ENCODE measurements around the gene TCF4. TPM values are rescaled to one million over a fixed set of nuclear protein-coding genes. Genes with fewer than 3 reads are reported as not detected.

Gene TCF4
- total RNA-seq, 6 donors from 2014 or later: 70.6 to 115 (median 92.4) TPM

DNA sequence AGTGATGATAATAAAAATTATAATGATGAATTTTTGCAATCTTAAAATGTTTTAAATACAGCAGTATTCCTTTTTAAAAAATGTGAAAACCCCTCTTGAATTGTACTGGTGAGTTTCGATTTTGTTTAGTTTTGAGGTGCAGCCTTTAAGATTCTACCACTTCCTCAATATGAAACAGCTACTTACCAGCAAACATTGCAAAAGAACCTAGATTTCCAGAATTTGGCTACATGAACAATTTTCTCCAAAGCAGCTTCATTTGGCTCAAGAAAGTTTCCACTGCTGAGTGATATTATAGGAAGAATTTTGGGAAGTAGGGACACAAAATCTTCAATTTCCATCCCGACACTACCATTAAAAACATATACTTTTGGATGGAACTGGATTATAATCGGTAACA is 12.0 kb downstream of the TCF4 start:
- H3K4me1 ChIP-seq: peaks cover 0 to 14% (median 7%) of the 10 kb centered on the region in 4 donors
- DNase-seq (no peak), ATAC-seq (ENCODE audit: low FRiP score in 2 of 2) (no peak)
- H3K27ac ChIP-seq: no peak overlapping the region
- H3K4me3 ChIP-seq: no peak overlapping the region
- H3K36me3 ChIP-seq: no peaks in the 10 kb centered on the region
- WGBS, 2 donors: 67 to 80% methylated on average over 3 of the region's 3 CpGs
- TF ChIP-seq POLR2AphosphoS5 (IDR thresholded peaks at IDR 0.05): no peak
- TF ChIP-seq POLR2A (IDR thresholded peaks at IDR 0.05): no peak
- TF ChIP-seq, protein P1, sequence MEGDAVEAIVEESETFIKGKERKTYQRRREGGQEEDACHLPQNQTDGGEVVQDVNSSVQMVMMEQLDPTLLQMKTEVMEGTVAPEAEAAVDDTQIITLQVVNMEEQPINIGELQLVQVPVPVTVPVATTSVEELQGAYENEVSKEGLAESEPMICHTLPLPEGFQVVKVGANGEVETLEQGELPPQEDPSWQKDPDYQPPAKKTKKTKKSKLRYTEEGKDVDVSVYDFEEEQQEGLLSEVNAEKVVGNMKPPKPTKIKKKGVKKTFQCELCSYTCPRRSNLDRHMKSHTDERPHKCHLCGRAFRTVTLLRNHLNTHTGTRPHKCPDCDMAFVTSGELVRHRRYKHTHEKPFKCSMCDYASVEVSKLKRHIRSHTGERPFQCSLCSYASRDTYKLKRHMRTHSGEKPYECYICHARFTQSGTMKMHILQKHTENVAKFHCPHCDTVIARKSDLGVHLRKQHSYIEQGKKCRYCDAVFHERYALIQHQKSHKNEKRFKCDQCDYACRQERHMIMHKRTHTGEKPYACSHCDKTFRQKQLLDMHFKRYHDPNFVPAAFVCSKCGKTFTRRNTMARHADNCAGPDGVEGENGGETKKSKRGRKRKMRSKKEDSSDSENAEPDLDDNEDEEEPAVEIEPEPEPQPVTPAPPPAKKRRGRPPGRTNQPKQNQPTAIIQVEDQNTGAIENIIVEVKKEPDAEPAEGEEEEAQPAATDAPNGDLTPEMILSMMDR (IDR thresholded peaks at IDR 0.05): no peak
- TF ChIP-seq EP300 (IDR thresholded peaks at IDR 0.05): no peak
- no peaks in the 10 kb centered on the region for H3K27me3 ChIP-seq
- H3K9me3 ChIP-seq: no peaks in the 10 kb centered on the region

DNA sequence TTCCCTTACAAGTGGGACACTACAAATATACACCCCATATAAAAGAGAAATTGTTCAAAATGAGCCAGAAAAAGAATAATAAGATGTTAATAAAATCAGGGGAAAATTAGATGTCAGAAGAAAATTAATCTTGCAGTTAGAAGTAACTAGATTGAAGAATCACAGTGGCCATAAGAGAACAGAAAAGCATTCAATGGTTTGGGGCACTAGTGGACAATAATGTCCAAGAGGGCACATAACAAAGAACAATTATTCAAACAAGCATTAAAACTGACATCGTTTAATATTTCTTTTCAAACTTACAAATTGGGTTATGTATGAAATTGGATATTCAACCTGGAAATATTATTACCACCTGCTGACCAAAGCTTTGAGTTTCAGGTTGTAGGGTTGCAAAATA is 12.9 kb downstream of the TCF4 start:
- no peaks in the 10 kb centered on the region for H3K9me3 ChIP-seq
- H3K27ac ChIP-seq: no peak overlapping the region
- peaks cover 0 to 10% (median 7%) of the 10 kb centered on the region in 4 donors for H3K4me1 ChIP-seq
- ATAC-seq (ENCODE audit: low FRiP score in 2 of 2) (no peak), DNase-seq (no peak)
- H3K27me3 ChIP-seq: no peaks in the 10 kb centered on the region
- H3K4me3 ChIP-seq: no peak overlapping the region
- WGBS, 2 donors: 83 to 91% methylated on average over 1 of the region's 1 CpG
- no peaks in the 10 kb centered on the region for H3K36me3 ChIP-seq
- TF ChIP-seq EP300 (IDR thresholded peaks at IDR 0.05): no peak
- no peak for TF ChIP-seq POLR2A (IDR thresholded peaks at IDR 0.05)
- TF ChIP-seq, protein P1 (IDR thresholded peaks at IDR 0.05): no peak
- no peak for TF ChIP-seq POLR2AphosphoS5 (IDR thresholded peaks at IDR 0.05)

DNA sequence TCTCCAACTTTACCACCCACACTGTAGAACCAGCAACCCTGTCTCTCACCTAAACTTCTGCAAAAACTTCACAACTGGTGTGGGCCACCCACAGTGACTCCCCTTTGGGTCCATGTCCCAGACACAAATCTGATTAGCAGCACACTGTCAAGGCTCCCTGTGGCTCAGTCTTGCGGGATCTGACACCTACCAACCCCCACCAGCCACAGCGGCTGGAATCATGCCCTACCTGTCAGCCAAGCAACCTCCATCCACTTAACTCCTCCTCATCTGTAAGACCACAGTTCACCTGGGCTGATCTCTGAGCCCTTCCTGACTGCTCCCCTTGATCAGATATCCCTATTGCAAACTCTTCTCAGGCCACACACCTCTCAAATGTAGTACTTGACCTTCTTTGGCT is 14.6 kb downstream of the TCF4 start:
- TF ChIP-seq, protein P1 (IDR thresholded peaks at IDR 0.05): no peak
- TF ChIP-seq POLR2AphosphoS5 (IDR thresholded peaks at IDR 0.05) (no peak), POLR2A (IDR thresholded peaks at IDR 0.05) (no peak)
- no peak for DNase-seq
- Histone ChIP-seq H3K4me1 (peaks cover 0 to 5% (median 3%) of the 10 kb centered on the region in 4 donors), H3K9me3 (no peaks in the 10 kb centered on the region), H3K27ac (no peak overlapping the region), H3K27me3 (no peaks in the 10 kb centered on the region), H3K36me3 (no peaks in the 10 kb centered on the region), H3K4me3 (no peak overlapping the region)
- no peak for ATAC-seq (ENCODE audit: low FRiP score in 2 of 2)
- WGBS, 2 donors: 86 to 87% methylated on average over 2 of the region's 2 CpGs

DNA sequence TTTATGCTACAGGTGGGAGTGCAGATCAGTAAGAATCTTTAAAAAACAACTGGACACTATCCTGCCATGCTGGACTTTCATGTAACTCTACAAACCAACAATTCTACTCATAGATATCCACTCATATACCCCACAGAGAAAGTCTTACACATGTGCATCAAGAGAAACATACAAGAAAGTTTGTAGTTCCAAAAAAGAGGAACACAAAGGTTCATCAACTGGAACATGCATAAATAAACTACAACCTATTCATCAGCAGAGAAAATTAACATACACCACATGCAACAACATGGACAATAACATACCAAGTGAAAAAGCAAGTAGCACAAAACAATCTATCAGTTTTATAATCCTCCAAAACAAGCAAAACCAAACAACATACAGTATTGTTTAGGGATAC is 17.0 kb downstream of the TCF4 start:
- Histone ChIP-seq H3K4me3 (no peak overlapping the region), H3K27ac (no peak overlapping the region), H3K9me3 (no peaks in the 10 kb centered on the region), H3K27me3 (no peaks in the 10 kb centered on the region), H3K4me1 (peaks cover 0 to 5% (median 0%) of the 10 kb centered on the region in 4 donors), H3K36me3 (no peaks in the 10 kb centered on the region)
- ATAC-seq (ENCODE audit: low FRiP score in 2 of 2) (no peak), DNase-seq (no peak)
- TF ChIP-seq POLR2A (IDR thresholded peaks at IDR 0.05) (no peak), POLR2AphosphoS5 (IDR thresholded peaks at IDR 0.05) (no peak), EP300 (IDR thresholded peaks at IDR 0.05) (no peak)
- TF ChIP-seq, protein P1 (IDR thresholded peaks at IDR 0.05): no peak

DNA sequence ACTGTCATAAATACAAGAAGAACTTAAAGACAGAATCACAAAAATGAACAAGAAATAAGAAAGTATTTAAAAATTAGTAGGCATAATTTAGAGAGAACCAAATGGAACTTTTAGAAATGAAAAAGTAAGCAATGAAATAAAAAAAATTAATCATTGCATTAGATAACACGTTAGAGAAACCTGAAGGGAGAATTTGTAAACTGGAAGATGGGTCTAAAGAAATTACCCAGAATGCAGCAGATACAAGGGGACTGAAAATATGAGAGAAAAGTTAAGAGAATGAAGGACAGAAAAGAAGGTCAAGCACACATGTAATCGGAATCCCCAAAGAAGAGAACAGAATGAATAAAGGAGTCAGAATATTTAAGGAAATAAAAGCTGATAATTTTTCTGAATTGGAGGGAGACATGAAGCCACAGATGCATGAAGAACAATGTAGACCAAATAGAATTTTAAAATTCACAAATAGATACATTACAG is 21.5 kb downstream of the TCF4 start:
- Histone ChIP-seq H3K36me3 (no peaks in the 10 kb centered on the region), H3K9me3 (no peaks in the 10 kb centered on the region), H3K27ac (no peak overlapping the region), H3K4me1 (no peaks in the 10 kb centered on the region), H3K4me3 (no peak overlapping the region), H3K27me3 (no peaks in the 10 kb centered on the region)
- TF ChIP-seq POLR2AphosphoS5 (IDR thresholded peaks at IDR 0.05): no peak
- TF ChIP-seq, protein P1 (IDR thresholded peaks at IDR 0.05): no peak
- no peak for TF ChIP-seq EP300 (IDR thresholded peaks at IDR 0.05)
- no peak for TF ChIP-seq POLR2A (IDR thresholded peaks at IDR 0.05)
- no peak for DNase-seq
- ATAC-seq (ENCODE audit: low FRiP score in 2 of 2): no peak
- 91 to 92% methylated on average over 2 of the region's 2 CpGs for WGBS, 2 donors

Data from upper lobe of left lung (tissue), 6 donors.